Type B pancreatic cell (in vitro differentiated cells): ENCODE data around the gene C1S. TPM values are rescaled to one million over a fixed set of nuclear protein-coding genes. Genes with fewer than 3 reads are reported as not detected.

ENCODE experiments used
- DNase-seq: peaks from one replicate; pipeline ENCODE4 v3.0.0; 2021; ENCODE audit warnings: mixed read lengths; ENCODE audit not compliant: unreplicated experiment; ENCODE audit errors: extremely low spot score
- H3K27ac Mint-ChIP-seq: 2 replicates; pipeline ENCODE4 v1.8.0; 2021; ENCODE audit warnings: mild to moderate bottlenecking, mixed read lengths
- H3K27me3 Mint-ChIP-seq: 2 replicates; pipeline ENCODE4 v1.8.0; 2021; ENCODE audit warnings: mixed read lengths
- H3K36me3 Mint-ChIP-seq: 2 replicates; pipeline ENCODE4 v1.8.0; 2021; ENCODE audit warnings: mixed read lengths
- H3K4me1 Mint-ChIP-seq: one replicate; pipeline ENCODE4 v1.8.0; 2021; ENCODE audit warnings: mixed read lengths; ENCODE audit not compliant: unreplicated experiment
- H3K4me3 Mint-ChIP-seq: 2 replicates; pipeline ENCODE4 v1.8.0; 2021; ENCODE audit warnings: mild to moderate bottlenecking, mixed read lengths
- H3K9me3 Mint-ChIP-seq: 2 replicates; pipeline ENCODE4 v1.8.0; 2021; ENCODE audit warnings: mixed read lengths
- CTCF ChIP-seq: fragments of 200-600 bp; sonication (generic); conservative IDR thresholded peaks from 2 replicates; pipeline ENCODE4 v1.5.0; 2021; ENCODE audit warnings: antibody characterized with exemption, mild to moderate bottlenecking
- total RNA-seq: library from RNA; stranded (reverse); gene quantifications from 2 replicates; pipeline ENCODE4 v1.2.1, GENCODE V29; 2021; ENCODE audit warnings: low replicate concordance

Gene C1S
- total RNA-seq, 1 donor from 2014 or later: 3.1 TPM

GRCh38 chr12:7107636-7108002, 47.1 kb downstream of the C1S start:
- H3K4me3 Mint-ChIP-seq: peak overlapping the region; percentile 95
- H3K9me3 Mint-ChIP-seq: no peaks in the 10 kb centered on the region
- peaks cover 27% of the 10 kb centered on the region for H3K36me3 Mint-ChIP-seq
- peak overlapping the region; percentile 96 for H3K27ac Mint-ChIP-seq
- TF ChIP-seq CTCF: no peak
- no peaks in the 10 kb centered on the region for H3K27me3 Mint-ChIP-seq
- H3K4me1 Mint-ChIP-seq: peaks cover 5% of the 10 kb centered on the region
- no peak for DNase-seq

DNA sequence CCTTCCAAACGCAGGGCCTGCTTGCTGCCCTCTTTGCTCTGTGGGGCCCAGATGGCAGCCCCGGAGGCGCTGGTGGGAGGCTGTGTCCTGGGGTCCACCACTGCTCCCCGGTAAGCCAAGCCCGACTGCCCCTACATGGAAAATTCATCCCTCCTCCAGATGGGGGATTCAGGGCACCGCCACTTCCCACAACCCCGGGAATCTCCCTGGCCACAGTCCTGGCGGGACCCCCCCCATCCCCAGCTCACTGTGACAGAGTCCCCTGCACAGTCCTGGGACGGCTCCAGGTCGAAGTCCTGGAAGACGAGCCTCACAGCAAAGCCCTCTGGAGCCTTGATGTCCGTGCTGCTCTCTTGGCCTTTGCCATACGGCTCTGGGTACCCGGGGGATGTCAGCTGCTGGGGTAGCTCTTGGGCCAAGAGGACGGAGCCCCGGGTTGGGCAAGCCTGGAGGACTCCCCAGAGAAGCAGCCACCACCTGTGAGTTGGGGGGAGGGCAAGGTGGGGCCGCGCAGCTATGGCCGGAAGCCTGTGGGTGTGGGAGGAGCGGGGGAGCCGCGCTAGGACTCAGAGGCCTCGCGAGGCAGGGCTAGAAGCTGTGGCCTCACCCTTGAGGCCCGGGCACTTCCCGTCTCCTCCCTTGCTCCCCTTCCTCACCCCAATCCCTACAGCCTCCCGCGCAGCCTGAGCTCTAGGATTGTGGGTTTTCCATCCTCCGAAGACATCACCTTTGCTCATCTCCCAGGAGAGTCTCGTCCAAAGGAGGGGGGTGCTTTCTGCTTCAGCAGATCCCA, 47.7 kb downstream of the C1S start:
- TF ChIP-seq CTCF: no peak
- no peak for DNase-seq
- no peaks in the 10 kb centered on the region for H3K9me3 Mint-ChIP-seq
- H3K4me3 Mint-ChIP-seq: peak overlapping the region; percentile 95
- peaks cover 26% of the 10 kb centered on the region for H3K36me3 Mint-ChIP-seq
- H3K4me1 Mint-ChIP-seq: peaks cover 5% of the 10 kb centered on the region
- H3K27ac Mint-ChIP-seq: peak overlapping the region; percentile 96
- H3K27me3 Mint-ChIP-seq: no peaks in the 10 kb centered on the region

- H3K4me1 Mint-ChIP-seq: peaks cover 5% of the 10 kb centered on the region
- peaks cover 22% of the 10 kb centered on the region for H3K36me3 Mint-ChIP-seq
- H3K9me3 Mint-ChIP-seq: no peaks in the 10 kb centered on the region
- peak within 1 kb of the TSS; percentile 96 for H3K27ac Mint-ChIP-seq
- no peaks in the 10 kb centered on the region for H3K27me3 Mint-ChIP-seq
- peak; percentile 97 for TF ChIP-seq CTCF
- peak; percentile 90 for DNase-seq
- H3K4me3 Mint-ChIP-seq: peak within 1 kb of the TSS; percentile 95
Measured at GRCh38 chr12:7108796-7109571, 48.5 kb downstream of the C1S start, which contains the start of gene C1RL. TSS of gene C1RL (minus strand) at chr12:7109214. CDS start at chr12:7109180, 34 bp downstream.

- H3K4me1 Mint-ChIP-seq: peaks cover 5% of the 10 kb centered on the region
- TF ChIP-seq CTCF: no peak
- no peak for DNase-seq
- peaks cover 26% of the 10 kb centered on the region for H3K36me3 Mint-ChIP-seq
- H3K27me3 Mint-ChIP-seq: no peaks in the 10 kb centered on the region
- H3K9me3 Mint-ChIP-seq: no peaks in the 10 kb centered on the region
- H3K4me3 Mint-ChIP-seq: peak overlapping the region; percentile 92
- peak overlapping the region; percentile 96 for H3K27ac Mint-ChIP-seq
Measured at GRCh38 chr12:7109572-7109920, 49.0 kb downstream of the C1S start.

- no peaks in the 10 kb centered on the region for H3K27me3 Mint-ChIP-seq
- H3K36me3 Mint-ChIP-seq: peaks cover 23% of the 10 kb centered on the region
- peaks cover 5% of the 10 kb centered on the region for H3K4me1 Mint-ChIP-seq
- no peak overlapping the region for H3K4me3 Mint-ChIP-seq
- no peak for TF ChIP-seq CTCF
- no peak overlapping the region for H3K27ac Mint-ChIP-seq
- H3K9me3 Mint-ChIP-seq: no peaks in the 10 kb centered on the region
- no peak for DNase-seq
Measured at GRCh38 chr12:7110661-7111060, 50.1 kb downstream of the C1S start.
